Cardiac fibroblast (primary cell): ENCODE data around the gene ANKRD31.
A peak's percentile ranks its signal among the peaks of the same experiment; 100 is the strongest.
"Not testable (repeated sequence)": the region's sequence is repeated elsewhere in the genome, so short reads cannot be mapped to it uniquely, and the experiment has no call there.

Experiments used
- DNase-seq, 2 donors: peaks; one replicate each; pipeline versions ENCODE4 v3.0.0 to v3.0.0-alpha.2; 2010; ENCODE audit warnings: low read depth in 2 of 2
- H3K4me3 ChIP-seq, 2 donors: replicated peaks in 1 of 2; 1 replicate in 1 of 2; 2 replicates in 1 of 2; pipeline ENCODE4 v1.5.1; 2011; ENCODE audit warnings: low read depth in 2 of 2, low read length in 2 of 2, mild to moderate bottlenecking in 2 of 2, moderate library complexity in 1 of 2
- TF ChIP-seq, protein P1 (sequence below): IDR thresholded peaks from one replicate; pipeline ENCODE4 v1.5.1; 2011; ENCODE audit warnings: low read depth, mild to moderate bottlenecking, low read length, inconsistent platforms

The ANKRD31 gene

DNA sequence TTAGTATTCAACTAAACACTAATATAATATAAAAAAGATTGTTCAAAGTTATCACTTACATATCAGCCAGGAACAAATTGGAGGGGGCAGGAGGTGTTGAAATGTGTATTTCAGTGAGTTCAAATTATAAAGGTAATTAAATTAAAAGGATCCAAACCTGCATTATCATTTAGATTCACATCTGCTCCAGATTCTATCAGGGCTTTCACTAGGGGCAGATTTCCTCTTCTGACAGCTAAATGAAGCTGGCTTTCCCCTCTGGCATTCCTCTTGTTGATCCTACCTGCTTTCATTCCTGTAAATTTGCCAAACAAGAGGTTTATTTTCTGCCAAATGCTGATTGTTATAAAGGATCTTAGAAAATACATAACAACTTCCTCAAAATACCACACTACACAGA is 98.0 kb downstream of the ANKRD31 start:
- TF ChIP-seq, protein P1, sequence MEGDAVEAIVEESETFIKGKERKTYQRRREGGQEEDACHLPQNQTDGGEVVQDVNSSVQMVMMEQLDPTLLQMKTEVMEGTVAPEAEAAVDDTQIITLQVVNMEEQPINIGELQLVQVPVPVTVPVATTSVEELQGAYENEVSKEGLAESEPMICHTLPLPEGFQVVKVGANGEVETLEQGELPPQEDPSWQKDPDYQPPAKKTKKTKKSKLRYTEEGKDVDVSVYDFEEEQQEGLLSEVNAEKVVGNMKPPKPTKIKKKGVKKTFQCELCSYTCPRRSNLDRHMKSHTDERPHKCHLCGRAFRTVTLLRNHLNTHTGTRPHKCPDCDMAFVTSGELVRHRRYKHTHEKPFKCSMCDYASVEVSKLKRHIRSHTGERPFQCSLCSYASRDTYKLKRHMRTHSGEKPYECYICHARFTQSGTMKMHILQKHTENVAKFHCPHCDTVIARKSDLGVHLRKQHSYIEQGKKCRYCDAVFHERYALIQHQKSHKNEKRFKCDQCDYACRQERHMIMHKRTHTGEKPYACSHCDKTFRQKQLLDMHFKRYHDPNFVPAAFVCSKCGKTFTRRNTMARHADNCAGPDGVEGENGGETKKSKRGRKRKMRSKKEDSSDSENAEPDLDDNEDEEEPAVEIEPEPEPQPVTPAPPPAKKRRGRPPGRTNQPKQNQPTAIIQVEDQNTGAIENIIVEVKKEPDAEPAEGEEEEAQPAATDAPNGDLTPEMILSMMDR = no peak
- DNase-seq = no peak
- no peak overlapping the region for H3K4me3 ChIP-seq

DNA sequence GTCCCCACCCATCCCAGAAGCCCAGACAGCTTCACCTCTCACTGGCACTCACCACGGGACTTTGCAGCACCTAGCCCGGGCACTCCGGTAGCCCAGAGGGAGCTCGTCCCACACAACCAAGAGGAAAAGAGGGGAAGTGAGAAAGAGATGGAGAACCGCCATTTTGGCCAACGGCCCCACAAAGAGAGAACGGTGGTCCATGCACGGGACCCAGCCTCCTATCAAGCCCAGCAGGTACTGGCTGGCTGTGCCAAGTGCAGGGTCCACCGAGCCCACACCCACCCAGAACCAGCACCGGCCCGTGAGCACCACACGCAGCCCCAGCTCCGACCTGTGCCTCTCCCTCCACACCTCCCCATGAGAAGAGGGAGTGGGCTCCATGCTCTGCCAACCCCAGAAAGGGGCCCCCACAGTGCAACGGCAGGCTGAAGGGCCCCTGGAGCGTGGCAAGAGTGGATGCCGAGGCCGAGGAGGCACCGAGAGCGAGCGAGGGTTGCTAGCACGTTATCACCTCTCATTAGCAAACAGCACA is 105.8 kb downstream of the ANKRD31 start:
- TF ChIP-seq, protein P1 = no peak
- no peak for DNase-seq
- H3K4me3 ChIP-seq = no peak overlapping the region

DNA sequence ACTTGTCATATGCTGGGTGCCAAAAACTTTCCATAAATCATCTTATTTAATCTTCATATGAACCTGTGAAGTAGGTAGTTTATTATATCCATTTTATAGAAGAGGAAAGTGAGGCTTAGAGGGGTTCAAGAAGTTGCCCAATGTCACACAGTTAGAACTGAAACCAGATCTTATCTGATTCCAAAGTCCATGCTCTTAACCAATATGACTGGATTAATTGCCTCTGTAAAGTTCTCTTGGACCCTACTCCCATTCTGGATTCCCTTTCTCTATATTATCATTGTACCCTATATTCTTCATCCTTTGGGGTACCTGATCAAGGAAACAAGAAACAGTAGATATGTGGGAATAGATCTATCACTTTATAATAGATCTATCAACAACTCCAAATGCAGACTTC is 119.8 kb downstream of the ANKRD31 start:
- TF ChIP-seq, protein P1 = no peak
- H3K4me3 ChIP-seq = no peak overlapping the region
- no peak for DNase-seq

DNA sequence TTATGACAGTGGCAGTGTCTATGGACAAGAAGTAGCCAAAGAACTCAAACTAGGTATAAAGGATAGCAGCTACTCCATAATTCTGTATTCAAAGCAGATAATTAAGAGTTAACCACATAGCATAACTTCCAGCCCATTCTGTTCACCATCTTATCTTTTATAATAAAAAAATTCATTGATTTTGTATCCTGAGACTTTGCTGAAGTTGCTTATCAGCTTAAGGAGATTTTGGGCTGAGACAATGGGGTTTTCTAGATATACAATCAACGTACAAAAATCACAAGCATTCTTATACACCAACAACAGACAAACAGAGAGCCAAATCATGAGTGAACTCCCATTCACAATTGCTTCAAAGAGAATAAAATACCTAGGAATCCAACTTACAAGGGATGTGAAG is 122.4 kb downstream of the ANKRD31 start:
- H3K4me3 ChIP-seq, DNase-seq: not testable (repeated sequence)

DNA sequence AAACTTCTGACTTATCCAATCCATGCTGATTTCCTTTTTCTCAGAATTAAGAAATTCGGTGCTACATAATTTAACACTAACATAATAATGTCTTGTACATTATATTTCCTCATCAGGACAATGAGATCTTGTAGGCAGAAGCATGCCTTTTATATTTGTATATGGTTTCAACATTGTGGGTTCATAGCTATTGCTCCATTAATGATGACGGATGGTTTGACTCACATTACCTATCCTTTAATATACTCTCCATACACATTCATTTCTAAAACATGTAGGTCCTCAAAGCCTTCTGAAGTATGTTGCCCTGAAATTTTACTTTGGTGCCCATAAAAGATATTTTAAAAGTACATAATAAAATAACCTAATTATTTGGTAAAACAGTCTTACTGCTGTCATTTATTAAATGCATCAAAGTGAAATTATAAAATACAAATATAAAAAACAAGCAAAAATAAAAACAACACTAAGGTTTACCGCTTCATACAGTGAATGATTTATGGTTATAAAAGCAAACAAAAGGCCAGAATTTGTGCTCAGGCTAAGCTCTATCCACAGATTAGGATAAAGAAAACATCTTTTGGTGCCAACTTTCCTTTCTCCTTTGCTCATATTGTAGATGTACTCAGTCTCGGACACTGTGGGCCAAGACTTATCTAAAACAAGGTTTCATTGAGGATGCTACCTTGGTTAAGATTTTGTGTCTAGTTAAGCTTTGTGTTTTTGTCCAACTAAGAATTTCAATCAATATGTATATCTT is 123.1 kb downstream of the ANKRD31 start:
- TF ChIP-seq, protein P1 = no peak
- peak in 1 of 2 donors; percentile 22 for DNase-seq
- H3K4me3 ChIP-seq = no peak overlapping the region

DNA sequence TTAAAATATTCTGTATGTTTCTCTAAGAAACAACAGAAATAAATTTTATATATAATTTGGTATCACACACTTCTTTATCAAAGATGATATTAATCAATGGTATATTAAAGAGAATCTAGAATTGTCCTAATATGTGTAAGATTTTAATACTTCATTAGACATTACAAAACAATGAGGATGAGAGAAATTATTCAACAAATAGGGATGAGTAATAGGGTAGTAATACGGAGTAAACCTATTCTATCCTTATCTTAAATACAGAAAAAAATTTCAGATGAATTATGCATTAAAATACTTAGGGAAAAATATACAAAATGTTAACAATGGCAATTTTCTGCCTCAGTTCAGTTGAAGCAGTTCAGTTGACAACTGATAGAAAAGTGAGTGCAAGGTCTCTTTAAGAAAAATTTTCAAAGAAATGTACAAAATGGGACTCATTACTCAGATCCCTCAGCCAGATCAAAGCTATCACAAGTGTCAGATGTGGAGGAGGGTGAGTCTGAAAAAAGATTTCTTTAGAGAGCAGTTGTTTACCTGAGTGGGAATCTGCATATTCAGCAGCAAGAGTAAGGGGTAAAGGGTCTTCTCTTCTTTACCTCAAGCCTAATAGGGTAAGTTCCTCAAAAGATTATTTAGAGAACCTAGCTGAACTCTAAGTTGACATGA is 127.6 kb downstream of the ANKRD31 start:
- TF ChIP-seq, protein P1 = no peak
- no peak overlapping the region for H3K4me3 ChIP-seq
- DNase-seq = no peak

DNA sequence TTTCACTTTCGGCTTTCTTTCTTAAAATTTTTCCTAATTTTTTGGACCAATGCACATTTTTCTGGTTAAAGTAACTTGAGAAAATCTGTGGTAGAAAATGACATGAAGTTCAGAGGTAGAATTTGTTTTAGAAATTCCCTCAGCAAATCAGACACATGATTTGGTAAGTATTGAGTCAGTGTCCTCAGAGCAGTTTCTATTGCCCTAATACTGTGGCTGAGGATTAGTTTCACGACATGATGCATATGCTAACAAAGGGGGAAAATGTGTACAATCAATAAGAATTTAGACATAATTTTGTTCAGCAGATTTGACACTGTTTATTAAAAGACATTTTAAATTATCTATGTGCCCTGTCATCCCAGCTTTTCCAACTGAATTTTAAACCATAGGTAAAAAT is 128.2 kb downstream of the ANKRD31 start:
- TF ChIP-seq, protein P1 = no peak
- no peak for DNase-seq
- no peak overlapping the region for H3K4me3 ChIP-seq

DNA sequence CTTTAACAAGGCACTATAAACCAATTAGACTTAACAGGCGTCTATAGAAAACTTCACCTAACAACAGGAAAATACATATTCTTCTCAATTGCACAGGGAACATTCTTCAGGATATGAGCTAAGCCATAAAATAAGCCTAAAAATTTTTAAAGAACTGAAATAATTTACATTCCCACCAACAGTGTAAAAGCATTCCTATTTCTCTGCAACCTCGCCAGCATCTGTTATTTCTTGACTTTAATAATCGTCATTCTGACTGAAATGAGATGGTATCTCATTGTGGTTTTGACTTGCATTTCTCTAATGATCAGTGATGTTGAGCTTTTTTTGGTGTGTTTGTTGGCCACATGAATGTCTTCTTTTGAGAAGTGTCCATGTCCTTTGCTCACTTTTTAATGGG is 140.7 kb downstream of the ANKRD31 start:
- H3K4me3 ChIP-seq, DNase-seq: not testable (repeated sequence)
